ENCODE results near the gene VPREB3.

Gene VPREB3

GRCh38 chr22:23782252-23782651 is 28.0 kb upstream of the VPREB3 start:
- DNase-seq = no peak

GRCh38 chr22:23781511-23782183 is 27.4 kb upstream of the VPREB3 start:
- DNase-seq = no peak

- no peak for DNase-seq
Measured at GRCh38 chr22:23781065-23781464, 26.8 kb upstream of the VPREB3 start.

- no peak for DNase-seq
Measured at GRCh38 chr22:23780146-23780748, 26.0 kb upstream of the VPREB3 start.

- DNase-seq = no peak
Measured at GRCh38 chr22:23779731-23780130, 25.5 kb upstream of the VPREB3 start.

GRCh38 chr22:23779083-23779482 is 24.9 kb upstream of the VPREB3 start:
- DNase-seq = no peak

GRCh38 chr22:23778577-23778900 is 24.3 kb upstream of the VPREB3 start:
- DNase-seq = no peak

GRCh38 chr22:23777776-23778576 is 23.8 kb upstream of the VPREB3 start:
- DNase-seq = no peak

- DNase-seq = no peak
Measured at GRCh38 chr22:23775779-23776375, 21.7 kb upstream of the VPREB3 start.

GRCh38 chr22:23774922-23775436 is 20.8 kb upstream of the VPREB3 start:
- no peak for DNase-seq

GRCh38 chr22:23774114-23774921 is 20.1 kb upstream of the VPREB3 start:
- DNase-seq = no peak

- no peak for DNase-seq
Measured at GRCh38 chr22:23773483-23774113, 19.4 kb upstream of the VPREB3 start.

- DNase-seq = peak; percentile 24
Measured at GRCh38 chr22:23772649-23773473, 18.6 kb upstream of the VPREB3 start, which contains the start of gene MMP11. Gene MMP11, plus strand, starts transcription at chr22:23772849. Its CDS starts 22 bp downstream, at chr22:23772871.

GRCh38 chr22:23772315-23772648 is 18.1 kb upstream of the VPREB3 start:
- no peak for DNase-seq

GRCh38 chr22:23769321-23769965 is 15.2 kb upstream of the VPREB3 start:
- DNase-seq = no peak

GRCh38 chr22:23767673-23768548 is 13.7 kb upstream of the VPREB3 start, which contains the start of gene CHCHD10:
Gene CHCHD10, minus strand, starts transcription at chr22:23767972. Its CDS starts 98 bp downstream, at chr22:23767874.
- DNase-seq = peak; percentile 28

- DNase-seq = no peak
Measured at GRCh38 chr22:23767303-23767672, 13.1 kb upstream of the VPREB3 start.

- DNase-seq = no peak
Measured at GRCh38 chr22:23764899-23765881, 11.0 kb upstream of the VPREB3 start.
